Ovary (tissue), 9 donors: ENCODE results near the gene PAN3. TPM values are rescaled to one million over a fixed set of nuclear protein-coding genes. Genes with fewer than 3 reads are reported as not detected.

ENCODE experiments used
- DNase-seq, 5 donors: peaks; one replicate each; pipeline ENCODE4 v3.0.0-alpha.2; 2019 to 2020
- H3K27ac ChIP-seq, 2 donors: fragments of 200-600 bp; one replicate each; pipeline versions ENCODE4 v1.5.1 to v1.8.0; 2019 to 2022
- H3K27me3 ChIP-seq: fragments of 200-600 bp; one replicate; pipeline ENCODE4 v1.8.0; 2022
- H3K36me3 ChIP-seq: fragments of 200-600 bp; sonication (generic); one replicate; pipeline ENCODE4 v1.5.1; 2019
- H3K4me1 ChIP-seq: one replicate; pipeline ENCODE4 v1.8.1; 2013; ENCODE audit warnings: mild to moderate bottlenecking, moderate library complexity; ENCODE audit not compliant: insufficient read depth
- H3K4me3 ChIP-seq: fragments of 200-600 bp; sonication (generic); one replicate; pipeline ENCODE4 v1.5.1; 2017
- H3K9me3 ChIP-seq, 2 donors: fragments of 200-600 bp in 1 of 2; sonication (generic) in 1 of 2; one replicate each; pipeline versions ENCODE4 v1.5.1 to v1.8.1; 2013 to 2019; ENCODE audit warnings: mild to moderate bottlenecking in 1 of 2, moderate library complexity in 1 of 2
- EP300 ChIP-seq: sonication (generic); formaldehyde crosslinking; IDR thresholded peaks from one replicate; pipeline ENCODE4 v1.6.1; 2017; ENCODE audit warnings: antibody characterized with exemption
- POLR2A ChIP-seq: fragments of 450-650 bp; IDR thresholded peaks from one replicate; pipeline ENCODE4 v1.6.1; 2017; ENCODE audit warnings: antibody characterized with exemption, mild to moderate bottlenecking, moderate library complexity
- WGBS, 3 donors: extraction: QIAGEN DNeasy Blood & Tissue Kit in 1 of 3; methylation state at CpG; one replicate each; pipeline versions ENCODE4 v1.1.5 to v1.1.7; 2013 to 2017; 5-methylcytosine and 5-hydroxymethylcytosine counted together
- intact Hi-C, 4 donors: fragments of 100-400 bp; cut with DNase I; formaldehyde crosslinking; loops; one replicate each; pipeline versions ENCODE4 v1.11.0 to v1.15.1; 2022 to 2023
- polyA plus RNA-seq, 2 donors: library from polyadenylated mRNA; stranded (reverse); fragments of 200-250 nt in 1 of 2; fragments of 350-450 nt in 1 of 2; fragmentation: Illumina TruSeq in 1 of 2; extraction: RNeasy Lipid Tissue Mini Kit (QIAGEN cat#74804) in 1 of 2; gene quantifications; one replicate each; pipeline ENCODE4 v1.2.3, GENCODE V29; 2013 to 2014
- total RNA-seq, 7 donors: library from RNA; depleted of rRNA in 2 of 7; stranded (reverse); fragments of >200 nt in 2 of 7; fragmentation: NEBNext Ultra II Directional in 3 of 7; extraction: Animal tissue kit (Norgen Biotek cat#: 25700) in 3 of 7; gene quantifications; one replicate each; pipeline versions ENCODE4 v1.1.0 to v1.2.4, GENCODE V29; 2016 to 2023
- TF ChIP-seq, protein P1 (sequence below), 3 donors: fragments of 450-650 bp in 2 of 3; fragments of 200-600 bp in 1 of 3; IDR thresholded peaks; one replicate each; pipeline versions ENCODE4 v1.5.1 to v1.8.0; 2016 to 2022; ENCODE audit warnings: antibody characterized with exemption in 3 of 3, mild to moderate bottlenecking in 1 of 3
- donor health status: DM: no; HTN: no; CAD: no; lungs with moderate emphysema.
- donor health status: DM: no; HTN: no; CAD: no.
- donor health status: Bipolar disorder and iron deficiency.
- donor health status: DM: yes; HTN: yes; CAD: no.
- donor health status: DM: no; HTN: no; CAD: no.
- donor health status: DM: yes; HTN: yes; CAD: no.

The PAN3 gene
- total and polyA plus RNA-seq, 9 donors: 13.2 to 40.7 (median 35.7) TPM

DNA sequence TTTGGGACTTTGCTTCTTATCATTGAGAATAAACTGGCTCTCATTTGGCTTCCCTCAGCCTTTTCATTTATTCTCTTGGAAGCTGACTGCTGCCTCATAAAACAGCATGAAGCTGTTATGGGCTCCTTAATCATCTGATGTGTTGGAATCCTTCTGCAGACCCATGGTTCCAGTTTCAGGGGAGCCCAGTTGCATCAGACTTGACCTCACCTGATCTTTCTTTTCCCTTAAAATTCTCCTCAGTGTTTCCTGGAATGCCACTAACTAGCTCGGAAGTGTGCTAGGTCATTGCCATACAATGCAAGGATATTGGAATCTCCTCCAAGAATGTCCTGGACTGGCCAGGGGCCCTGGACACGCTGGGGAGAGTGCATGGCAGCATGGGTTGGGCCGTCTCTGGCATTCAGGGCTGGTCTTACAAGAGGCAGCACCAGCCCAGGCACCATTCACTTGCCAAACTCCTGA, 197.9 kb downstream of the PAN3 start:
- intact Hi-C loops: no loop called here
- TF ChIP-seq POLR2A: no peak
- TF ChIP-seq, protein P1, sequence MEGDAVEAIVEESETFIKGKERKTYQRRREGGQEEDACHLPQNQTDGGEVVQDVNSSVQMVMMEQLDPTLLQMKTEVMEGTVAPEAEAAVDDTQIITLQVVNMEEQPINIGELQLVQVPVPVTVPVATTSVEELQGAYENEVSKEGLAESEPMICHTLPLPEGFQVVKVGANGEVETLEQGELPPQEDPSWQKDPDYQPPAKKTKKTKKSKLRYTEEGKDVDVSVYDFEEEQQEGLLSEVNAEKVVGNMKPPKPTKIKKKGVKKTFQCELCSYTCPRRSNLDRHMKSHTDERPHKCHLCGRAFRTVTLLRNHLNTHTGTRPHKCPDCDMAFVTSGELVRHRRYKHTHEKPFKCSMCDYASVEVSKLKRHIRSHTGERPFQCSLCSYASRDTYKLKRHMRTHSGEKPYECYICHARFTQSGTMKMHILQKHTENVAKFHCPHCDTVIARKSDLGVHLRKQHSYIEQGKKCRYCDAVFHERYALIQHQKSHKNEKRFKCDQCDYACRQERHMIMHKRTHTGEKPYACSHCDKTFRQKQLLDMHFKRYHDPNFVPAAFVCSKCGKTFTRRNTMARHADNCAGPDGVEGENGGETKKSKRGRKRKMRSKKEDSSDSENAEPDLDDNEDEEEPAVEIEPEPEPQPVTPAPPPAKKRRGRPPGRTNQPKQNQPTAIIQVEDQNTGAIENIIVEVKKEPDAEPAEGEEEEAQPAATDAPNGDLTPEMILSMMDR (IDR thresholded peaks at IDR 0.05): no peak
- no peak for TF ChIP-seq EP300

GRCh38 chr13:28337166-28338005, 199.0 kb downstream of the PAN3 start:
- WGBS, 3 donors: 29 to 42% (median 34%) methylated on average over 4 of the region's 4 CpGs

More for the DNA sequence above, 197.9 kb downstream of the PAN3 start:
- no peaks in the 10 kb centered on the region for H3K9me3 ChIP-seq
- H3K27ac ChIP-seq: no peak overlapping the region
- H3K36me3 ChIP-seq: no peaks in the 10 kb centered on the region
- no peak for DNase-seq
- no peaks in the 10 kb centered on the region for H3K27me3 ChIP-seq
- H3K4me3 ChIP-seq: no peak overlapping the region
- peaks cover 7% of the 10 kb centered on the region for H3K4me1 ChIP-seq
- WGBS, 3 donors: 58 to 65% (median 61%) methylated on average over 3 of the region's 3 CpGs

GRCh38 chr13:28338006-28338574, 199.7 kb downstream of the PAN3 start:
- Histone ChIP-seq H3K4me1 (peaks cover 7% of the 10 kb centered on the region), H3K36me3 (no peaks in the 10 kb centered on the region), H3K9me3 (no peaks in the 10 kb centered on the region), H3K27me3 (no peaks in the 10 kb centered on the region), H3K27ac (no peak overlapping the region), H3K4me3 (no peak overlapping the region)
- intact Hi-C loops: no loop called here
- WGBS, 3 donors: 14 to 29% (median 24%) methylated on average over 4 of the region's 4 CpGs
- no peak for TF ChIP-seq EP300
- TF ChIP-seq, protein P1 (IDR thresholded peaks at IDR 0.05): no peak
- TF ChIP-seq POLR2A: no peak
- DNase-seq: no peak

More at GRCh38 chr13:28337166-28338005, 199.0 kb downstream of the PAN3 start:
- peak in 1 of 5 donors; percentile 30 for DNase-seq
- Histone ChIP-seq H3K4me1 (peaks cover 7% of the 10 kb centered on the region), H3K27me3 (no peaks in the 10 kb centered on the region), H3K9me3 (no peaks in the 10 kb centered on the region), H3K27ac (no peak overlapping the region), H3K36me3 (no peaks in the 10 kb centered on the region), H3K4me3 (no peak overlapping the region)
- TF ChIP-seq, protein P1 (IDR thresholded peaks at IDR 0.05): no peak
- TF ChIP-seq EP300 (no peak), POLR2A (no peak)
- intact Hi-C loops: no loop called here

GRCh38 chr13:28338742-28339141, 200.4 kb downstream of the PAN3 start:
- intact Hi-C loops: no loop called here
- H3K4me3 ChIP-seq: no peak overlapping the region
- H3K27ac ChIP-seq: no peak overlapping the region
- no peak for DNase-seq
- H3K27me3 ChIP-seq: no peaks in the 10 kb centered on the region
- H3K36me3 ChIP-seq: no peaks in the 10 kb centered on the region
- WGBS, 3 donors: 70 to 92% (median 75%) methylated on average over 5 to 6 of the region's 6 CpGs
- TF ChIP-seq POLR2A (no peak), EP300 (no peak)
- TF ChIP-seq, protein P1 (IDR thresholded peaks at IDR 0.05): no peak
- H3K4me1 ChIP-seq: peaks cover 7% of the 10 kb centered on the region
- no peaks in the 10 kb centered on the region for H3K9me3 ChIP-seq
